Testis (tissue), 2 donors: ENCODE measurements around the gene OTX1.

Experiments
- CTCF ChIP-seq, 3 experiments: fragments of 450-650 bp in 2 of 3; fragments of 200-600 bp in 1 of 3; sonication (generic) in 1 of 3; IDR thresholded peaks; one replicate each; pipeline ENCODE4 v1.5.1; 2016 to 2019; ENCODE audit warnings: antibody characterized with exemption in 3 of 3, mild to moderate bottlenecking in 2 of 3, moderate library complexity in 1 of 3
- POLR2A ChIP-seq: fragments of 450-650 bp; IDR thresholded peaks from one replicate; pipeline ENCODE4 v1.6.1; 2017; ENCODE audit warnings: antibody characterized with exemption, mild to moderate bottlenecking, moderate library complexity

- TF ChIP-seq CTCF (IDR thresholded peaks at IDR 0.05): no peak
- no peak for TF ChIP-seq POLR2A
Observed at GRCh38 chr2:63058921-63059792, 8.5 kb downstream of the OTX1 start.
